ENCODE data around the gene TBX18. TPM values are rescaled to one million over a fixed set of nuclear protein-coding genes. Genes with fewer than 3 reads are reported as not detected.

The TBX18 gene
- total and polyA plus RNA-seq, 8 donors = 0.12 to 4.6 (median 0.77) TPM; not detected in 4

DNA sequence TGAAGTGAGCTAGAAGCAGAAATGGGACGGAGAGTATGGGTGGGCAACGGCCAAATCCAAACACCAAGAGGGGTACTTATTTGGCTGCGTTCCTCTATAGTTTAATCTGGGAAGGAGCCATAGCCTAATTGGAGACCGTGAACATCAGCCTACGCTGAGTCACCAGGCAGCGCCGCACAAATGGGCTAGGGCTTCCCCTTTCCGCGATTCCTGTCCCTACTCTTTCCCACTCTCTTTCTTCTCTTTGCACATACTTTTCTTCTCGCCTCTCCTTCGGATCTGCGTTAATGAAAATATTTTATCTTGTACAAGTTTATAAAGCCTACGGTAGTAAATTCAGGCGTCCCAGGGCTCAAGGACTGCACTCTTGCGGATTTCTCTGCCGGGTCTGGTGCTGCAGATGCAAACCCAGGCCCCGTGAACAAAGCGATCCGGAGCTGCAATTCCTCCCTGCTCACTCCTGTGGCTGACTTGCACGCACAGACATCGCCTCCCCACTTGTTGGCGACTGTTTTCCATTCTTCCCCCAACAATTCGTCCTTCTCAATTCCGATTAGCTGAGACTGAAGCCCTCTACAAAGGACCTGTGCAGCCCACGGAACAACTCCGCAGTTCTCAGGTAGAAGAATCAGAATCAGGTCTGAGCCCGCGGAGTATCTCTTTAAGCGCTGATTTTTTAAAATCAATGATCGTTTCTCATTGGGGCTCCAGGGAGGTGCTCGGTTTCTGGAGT lies 4.2 kb upstream of the TBX18 start:
- WGBS, 5 donors = 5 to 11% (median 7%) methylated on average over 31 of the region's 31 CpGs
- Histone ChIP-seq H3K27ac (no peak overlapping the region), H3K9me3 (peaks cover 0 to 54% (median 13%) of the 10 kb centered on the region in 4 donors), H3K27me3 (peaks cover 20 to 100% (median 86%) of the 10 kb centered on the region in 3 donors), H3K36me3 (no peaks in the 10 kb centered on the region), H3K4me3 (no peak overlapping the region), H3K4me1 (peaks cover 7 to 31% (median 17%) of the 10 kb centered on the region in 4 donors)
- TF ChIP-seq POLR2AphosphoS5 (IDR thresholded peaks at IDR 0.05) (no peak), POLR2A (IDR thresholded peaks at IDR 0.05) (no peak), EP300 (IDR thresholded peaks at IDR 0.05) (no peak)
- TF ChIP-seq, protein P1, sequence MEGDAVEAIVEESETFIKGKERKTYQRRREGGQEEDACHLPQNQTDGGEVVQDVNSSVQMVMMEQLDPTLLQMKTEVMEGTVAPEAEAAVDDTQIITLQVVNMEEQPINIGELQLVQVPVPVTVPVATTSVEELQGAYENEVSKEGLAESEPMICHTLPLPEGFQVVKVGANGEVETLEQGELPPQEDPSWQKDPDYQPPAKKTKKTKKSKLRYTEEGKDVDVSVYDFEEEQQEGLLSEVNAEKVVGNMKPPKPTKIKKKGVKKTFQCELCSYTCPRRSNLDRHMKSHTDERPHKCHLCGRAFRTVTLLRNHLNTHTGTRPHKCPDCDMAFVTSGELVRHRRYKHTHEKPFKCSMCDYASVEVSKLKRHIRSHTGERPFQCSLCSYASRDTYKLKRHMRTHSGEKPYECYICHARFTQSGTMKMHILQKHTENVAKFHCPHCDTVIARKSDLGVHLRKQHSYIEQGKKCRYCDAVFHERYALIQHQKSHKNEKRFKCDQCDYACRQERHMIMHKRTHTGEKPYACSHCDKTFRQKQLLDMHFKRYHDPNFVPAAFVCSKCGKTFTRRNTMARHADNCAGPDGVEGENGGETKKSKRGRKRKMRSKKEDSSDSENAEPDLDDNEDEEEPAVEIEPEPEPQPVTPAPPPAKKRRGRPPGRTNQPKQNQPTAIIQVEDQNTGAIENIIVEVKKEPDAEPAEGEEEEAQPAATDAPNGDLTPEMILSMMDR (IDR thresholded peaks at IDR 0.05) = no peak
- intact Hi-C loops (cut with DNase I; ENCODE audit: low total_unique reads) = no loop called here
- DNase-seq = peak in 1 of 2 donors; percentile 27

DNA sequence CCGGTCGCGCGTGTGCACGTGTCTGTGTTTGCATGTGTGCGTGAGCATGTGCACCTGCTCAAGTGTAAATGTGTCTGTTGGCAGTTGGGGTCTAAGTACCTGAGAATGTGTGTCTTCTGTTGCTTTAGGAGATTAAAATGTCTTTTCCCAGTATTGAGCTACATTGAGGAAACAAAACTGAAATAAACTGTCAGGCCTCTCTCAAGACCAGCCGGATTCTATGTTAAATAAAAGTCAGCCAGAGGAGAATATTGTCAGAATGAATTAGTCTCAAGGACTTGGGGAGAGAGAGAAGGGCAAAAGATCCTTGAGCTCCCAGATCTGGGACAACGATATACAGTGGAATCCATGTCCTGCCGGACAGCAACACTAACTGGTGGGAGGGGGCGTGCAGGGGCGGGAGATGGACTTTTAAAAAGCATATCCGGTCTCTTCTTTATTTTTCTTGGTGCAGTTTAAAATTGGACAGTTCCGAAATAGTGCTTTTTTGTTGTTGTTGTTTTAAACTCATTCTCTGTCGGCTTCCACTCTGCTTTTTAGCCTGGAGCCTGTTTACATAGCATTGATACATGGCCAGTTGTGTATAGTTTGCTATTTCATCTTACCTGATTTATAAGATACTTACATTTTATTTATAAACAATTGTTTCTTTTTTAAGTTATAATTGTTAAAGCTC lies 3.3 kb upstream of the TBX18 start:
- intact Hi-C loops (cut with DNase I; ENCODE audit: low total_unique reads) = no loop called here
- WGBS, 5 donors = 11 to 22% (median 18%) methylated on average over 14 of the region's 14 CpGs
- TF ChIP-seq POLR2AphosphoS5 (IDR thresholded peaks at IDR 0.05) (no peak), POLR2A (IDR thresholded peaks at IDR 0.05) (no peak), EP300 (IDR thresholded peaks at IDR 0.05) (no peak)
- TF ChIP-seq, protein P1 (IDR thresholded peaks at IDR 0.05) = no peak
- Histone ChIP-seq H3K9me3 (peaks cover 0 to 48% (median 9%) of the 10 kb centered on the region in 4 donors), H3K4me3 (no peak overlapping the region), H3K36me3 (no peaks in the 10 kb centered on the region), H3K27me3 (peaks cover 20 to 100% (median 86%) of the 10 kb centered on the region in 3 donors), H3K27ac (no peak overlapping the region), H3K4me1 (peaks cover 7 to 31% (median 20%) of the 10 kb centered on the region in 4 donors)
- no peak for DNase-seq

DNA sequence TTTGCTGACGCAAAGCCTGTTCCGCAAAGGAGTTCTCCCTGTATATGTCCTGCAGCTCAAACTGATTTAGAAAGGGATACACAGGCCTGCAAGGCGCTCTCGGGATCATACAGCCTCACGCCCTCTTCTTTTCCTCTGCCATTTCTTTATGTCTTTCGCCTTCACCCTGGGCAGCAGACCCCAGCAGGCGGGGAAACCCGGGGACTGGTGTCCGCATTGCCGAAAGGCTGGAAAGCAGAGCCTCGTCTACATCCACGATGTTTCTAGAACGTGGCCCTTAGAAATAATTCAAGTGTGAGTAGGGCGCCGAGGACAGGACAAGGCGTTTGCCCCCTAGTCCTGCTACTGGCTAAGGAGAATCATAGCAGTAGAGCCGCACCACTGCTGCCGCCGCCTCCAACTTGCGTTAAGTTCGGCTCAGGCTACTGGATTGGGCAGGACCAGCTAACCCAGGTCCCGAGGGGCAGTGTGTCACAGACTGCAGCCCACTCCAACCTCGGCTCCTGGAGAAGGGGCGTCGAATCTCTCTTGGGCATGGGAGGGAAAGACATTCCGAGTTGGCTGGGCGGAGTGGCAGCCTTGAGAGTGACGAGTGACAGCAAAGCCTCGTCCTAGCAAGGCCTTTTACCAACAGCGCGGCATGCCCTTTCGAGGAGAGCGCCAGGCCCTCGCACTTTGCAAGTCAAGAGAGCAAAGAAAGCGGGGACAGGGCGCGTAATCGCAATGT lies 2.6 kb upstream of the TBX18 start:
- Histone ChIP-seq H3K36me3 (no peaks in the 10 kb centered on the region), H3K4me3 (no peak overlapping the region), H3K27me3 (peaks cover 24 to 100% (median 85%) of the 10 kb centered on the region in 3 donors), H3K9me3 (peaks cover 0 to 47% (median 9%) of the 10 kb centered on the region in 4 donors), H3K27ac (no peak overlapping the region), H3K4me1 (peaks cover 7 to 37% (median 23%) of the 10 kb centered on the region in 4 donors)
- intact Hi-C loops (cut with DNase I; ENCODE audit: low total_unique reads) = no loop called here
- TF ChIP-seq, protein P1 (IDR thresholded peaks at IDR 0.05) = no peak
- TF ChIP-seq POLR2A (IDR thresholded peaks at IDR 0.05) (no peak), POLR2AphosphoS5 (IDR thresholded peaks at IDR 0.05) (no peak), EP300 (IDR thresholded peaks at IDR 0.05) (no peak)
- 16 to 21% (median 20%) methylated on average over 30 to 38 of the region's 38 CpGs for WGBS, 5 donors
- no peak for DNase-seq
